CD4-positive, alpha-beta T cell treated with Interleukin-17A for 1 hour (primary cell): ENCODE measurements around the gene SLC1A2.

ENCODE experiments used
- DNase-seq: peaks from one replicate; pipeline ENCODE4 v3.0.0-alpha.2; 2020

The SLC1A2 gene

DNA sequence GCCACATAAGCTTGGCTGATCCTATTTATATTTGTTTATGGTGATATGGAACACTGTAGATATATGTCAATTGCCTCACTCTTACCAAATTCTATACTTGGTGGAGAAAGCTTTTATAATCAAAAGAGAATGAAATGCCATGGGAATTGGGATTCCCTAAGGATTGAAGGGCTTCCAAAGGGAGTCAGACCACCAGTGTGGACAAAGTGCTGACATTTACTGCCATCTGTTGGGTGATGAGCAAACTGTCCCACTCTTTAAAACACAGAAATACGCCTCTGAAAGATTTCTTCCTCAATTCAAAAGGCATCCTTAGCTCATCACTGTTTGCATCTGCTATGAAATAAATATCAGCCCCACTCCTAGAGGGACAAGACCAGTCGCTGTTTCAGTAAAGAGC, 7.1 kb downstream of the SLC1A2 start:
- no peak for DNase-seq

DNA sequence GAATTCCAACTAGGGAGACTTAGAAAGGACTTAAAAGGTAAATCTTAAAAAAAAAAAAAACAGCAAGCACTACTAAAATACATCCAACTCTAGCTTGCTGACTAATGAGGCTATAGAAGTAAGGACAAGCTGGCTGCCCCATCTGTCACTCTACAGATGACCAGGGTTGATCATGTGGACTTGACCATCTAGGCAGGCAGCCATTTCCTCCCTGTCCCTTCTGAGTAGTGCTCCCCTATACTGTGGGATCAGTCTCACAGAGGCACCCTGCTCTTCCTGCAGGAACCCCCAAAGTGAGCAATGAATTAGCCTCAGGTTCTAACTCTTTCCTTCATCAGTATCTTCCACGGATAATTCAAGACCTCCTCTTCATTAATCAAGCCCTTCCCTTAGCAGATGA, 12.3 kb downstream of the SLC1A2 start:
- DNase-seq, result no peak

DNA sequence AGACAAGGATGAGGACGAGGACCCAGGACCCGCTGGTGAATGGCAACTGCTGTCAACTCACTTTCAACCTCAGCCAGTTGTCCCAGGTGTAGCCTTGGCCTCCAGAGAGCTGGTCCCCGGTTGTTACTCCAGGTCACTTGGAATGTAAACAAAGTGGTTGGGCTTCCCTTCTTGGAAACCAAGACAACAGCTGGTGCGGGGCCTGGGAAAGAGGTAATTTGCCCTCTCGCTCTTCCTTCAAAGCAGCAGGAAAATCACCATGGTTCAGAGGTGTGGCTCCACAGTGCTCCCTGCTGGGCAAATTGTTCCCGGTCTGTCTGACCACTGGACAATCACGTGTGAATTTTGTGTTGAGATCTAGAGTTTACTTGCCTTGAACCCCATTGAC, 15.0 kb downstream of the SLC1A2 start:
- DNase-seq, result no peak

DNA sequence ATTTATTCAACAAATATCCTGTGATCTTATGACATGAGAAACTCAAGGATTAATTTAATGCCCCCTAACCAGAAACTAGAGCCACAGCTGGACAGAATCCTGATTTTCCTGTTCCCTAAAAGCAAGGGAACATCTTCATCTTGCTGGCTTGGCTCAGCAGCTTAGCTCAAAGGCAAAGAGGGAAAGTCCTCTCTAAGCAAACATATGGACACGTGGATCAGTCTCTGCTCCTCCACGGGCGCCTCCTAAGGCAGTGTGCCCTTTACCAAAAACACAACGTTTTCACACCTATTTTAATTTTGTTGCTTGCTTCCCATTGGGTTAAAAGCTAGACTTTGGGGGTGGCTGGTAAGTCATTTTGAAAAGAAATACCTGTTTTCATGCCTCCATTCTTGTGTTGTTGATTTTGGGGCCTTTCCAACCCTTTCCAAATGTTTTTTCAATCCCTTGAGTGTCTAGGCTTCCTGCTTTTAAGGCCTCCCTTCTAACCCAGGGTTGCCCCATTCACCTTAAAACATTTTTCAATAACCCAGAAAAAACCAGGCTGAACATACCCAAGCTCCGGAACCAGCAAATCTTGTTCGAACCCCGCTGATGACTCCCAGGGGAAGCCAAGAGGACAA, 15.5 kb downstream of the SLC1A2 start:
- DNase-seq, result no peak

DNA sequence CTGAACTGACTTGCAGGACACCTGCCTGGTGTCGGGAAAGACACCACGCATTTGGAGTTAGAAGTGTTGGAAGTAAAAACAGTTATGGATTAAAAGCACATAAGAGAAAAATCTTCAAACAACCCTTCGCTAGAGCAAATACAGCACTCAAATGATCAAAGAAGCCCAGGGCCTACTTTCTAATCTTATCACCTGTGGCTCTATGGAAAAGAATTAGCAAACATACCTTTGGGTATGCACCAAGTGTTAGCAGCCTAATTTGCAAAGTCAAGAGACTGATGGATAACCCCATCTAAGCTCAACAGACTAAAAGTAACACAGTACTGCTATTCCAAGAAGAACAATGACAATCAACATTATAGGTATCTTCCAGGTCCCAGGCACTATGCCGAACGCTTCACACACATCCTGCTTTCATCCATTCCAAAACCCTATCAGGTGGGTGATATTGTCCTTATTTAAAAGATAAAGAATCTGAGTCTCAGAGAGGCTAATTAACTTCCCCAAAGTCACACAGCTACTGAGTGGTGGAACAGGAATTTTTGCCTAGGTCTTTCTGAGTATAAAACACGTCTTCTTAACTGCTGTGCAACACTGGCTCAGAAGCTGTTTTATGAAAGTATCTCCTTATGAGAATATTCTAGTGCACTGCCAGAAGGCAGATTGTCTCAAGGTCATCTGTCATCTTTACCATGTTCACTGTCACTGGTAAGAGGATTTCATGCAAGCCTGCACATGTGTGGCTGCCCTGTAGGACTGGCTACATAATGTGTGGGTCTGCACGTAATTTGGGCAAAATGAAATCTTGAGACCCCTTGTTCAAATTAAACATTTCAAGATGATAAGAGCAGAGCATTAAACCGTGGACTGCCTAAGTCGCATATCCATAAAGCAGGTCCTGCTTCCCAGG, 16.4 kb downstream of the SLC1A2 start:
- no peak for DNase-seq

DNA sequence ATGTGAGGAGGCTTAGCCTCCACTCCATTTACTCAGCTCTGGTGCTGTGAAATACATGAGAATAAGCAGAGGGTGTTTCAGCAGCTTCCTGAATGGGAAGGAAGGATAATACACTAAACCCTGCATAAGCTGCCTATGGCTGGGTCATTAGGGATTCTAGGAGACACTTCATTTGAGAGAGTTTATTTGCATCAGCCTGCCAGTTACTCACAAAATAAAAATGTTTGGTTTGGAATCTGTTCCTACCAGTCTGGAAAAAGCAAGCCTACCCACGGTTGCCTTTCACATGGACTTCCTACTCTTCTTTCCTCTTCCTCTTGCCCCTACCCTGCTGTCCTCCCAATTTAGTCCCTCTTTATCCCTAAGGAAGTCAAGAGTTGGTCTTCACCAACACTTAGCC, 20.5 kb downstream of the SLC1A2 start:
- no peak for DNase-seq

DNA sequence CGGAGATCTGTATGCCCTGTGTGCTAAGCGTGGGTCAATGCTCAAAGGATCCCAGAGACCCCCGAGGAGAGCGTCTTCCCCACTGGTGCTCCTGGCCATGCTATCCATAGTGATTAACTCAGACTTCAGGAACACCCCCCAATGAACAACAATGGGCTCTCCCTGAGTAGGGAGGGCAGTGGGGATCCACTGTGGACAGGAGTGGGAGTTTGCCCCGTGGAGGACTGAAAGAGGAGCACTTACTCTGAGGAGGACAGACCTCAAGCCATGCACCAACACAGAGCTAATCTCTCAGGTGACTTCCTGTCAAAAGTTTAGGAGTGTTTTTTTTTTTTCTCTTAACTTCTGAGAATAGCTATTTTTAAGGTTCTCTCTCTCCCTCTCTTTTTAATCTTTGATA, 24.4 kb downstream of the SLC1A2 start:
- DNase-seq, result no peak

DNA sequence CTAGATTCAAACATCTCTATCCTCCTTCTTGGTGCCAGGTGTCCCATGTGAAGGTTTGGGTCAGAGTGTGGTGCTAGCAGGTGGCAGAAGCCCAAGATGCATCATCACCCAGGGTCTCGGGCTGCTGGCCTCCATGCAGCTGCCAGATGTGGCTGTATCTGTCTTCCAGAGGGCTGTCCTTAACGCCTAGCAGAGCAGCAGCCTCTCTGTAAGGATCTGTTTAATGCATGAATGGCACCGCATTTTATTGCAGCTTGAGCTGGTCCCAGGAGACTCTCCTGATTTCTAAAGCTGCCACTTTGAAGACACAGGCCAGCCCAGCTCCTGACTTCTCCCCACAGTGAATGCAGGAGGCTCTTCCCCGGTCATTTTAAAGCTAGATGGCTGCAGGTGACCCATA, 26.3 kb downstream of the SLC1A2 start:
- DNase-seq, result no peak

DNA sequence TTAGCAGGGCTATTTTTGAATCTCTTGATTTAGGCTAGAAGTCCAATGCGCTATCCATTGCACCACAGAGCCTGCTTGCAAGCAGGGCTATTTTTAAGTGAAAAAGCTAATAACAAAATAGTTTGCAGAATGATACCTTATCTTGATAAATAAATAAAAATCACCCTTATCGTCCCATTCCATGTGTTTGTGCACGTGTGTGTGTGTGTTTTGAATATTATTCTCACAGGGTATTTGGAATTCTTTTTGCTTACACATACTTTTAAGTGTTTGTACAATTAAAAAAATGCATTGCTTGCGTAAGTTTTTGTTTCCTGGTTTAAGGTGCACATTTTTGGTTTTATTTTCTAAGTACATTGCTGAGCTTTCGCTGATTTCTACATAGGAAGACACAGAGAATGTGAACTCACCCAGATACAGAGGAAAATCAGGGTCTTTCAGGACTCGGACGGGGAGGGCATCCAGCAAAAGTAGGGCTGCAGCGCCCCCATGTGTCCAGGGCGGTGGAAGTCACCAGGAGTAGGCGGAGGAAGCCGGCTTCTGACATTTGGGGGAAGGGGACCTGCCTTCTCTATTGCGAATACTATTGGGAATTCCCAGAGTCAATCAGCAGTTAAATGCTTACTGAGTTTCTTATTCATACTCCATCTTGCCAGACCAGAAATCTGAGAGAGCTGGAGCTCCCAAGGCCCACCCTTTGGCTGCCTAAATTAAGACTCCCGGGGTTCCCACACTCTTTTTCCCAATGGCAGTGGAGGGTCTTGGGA, 27.3 kb downstream of the SLC1A2 start:
- peak; percentile 81 for DNase-seq

DNA sequence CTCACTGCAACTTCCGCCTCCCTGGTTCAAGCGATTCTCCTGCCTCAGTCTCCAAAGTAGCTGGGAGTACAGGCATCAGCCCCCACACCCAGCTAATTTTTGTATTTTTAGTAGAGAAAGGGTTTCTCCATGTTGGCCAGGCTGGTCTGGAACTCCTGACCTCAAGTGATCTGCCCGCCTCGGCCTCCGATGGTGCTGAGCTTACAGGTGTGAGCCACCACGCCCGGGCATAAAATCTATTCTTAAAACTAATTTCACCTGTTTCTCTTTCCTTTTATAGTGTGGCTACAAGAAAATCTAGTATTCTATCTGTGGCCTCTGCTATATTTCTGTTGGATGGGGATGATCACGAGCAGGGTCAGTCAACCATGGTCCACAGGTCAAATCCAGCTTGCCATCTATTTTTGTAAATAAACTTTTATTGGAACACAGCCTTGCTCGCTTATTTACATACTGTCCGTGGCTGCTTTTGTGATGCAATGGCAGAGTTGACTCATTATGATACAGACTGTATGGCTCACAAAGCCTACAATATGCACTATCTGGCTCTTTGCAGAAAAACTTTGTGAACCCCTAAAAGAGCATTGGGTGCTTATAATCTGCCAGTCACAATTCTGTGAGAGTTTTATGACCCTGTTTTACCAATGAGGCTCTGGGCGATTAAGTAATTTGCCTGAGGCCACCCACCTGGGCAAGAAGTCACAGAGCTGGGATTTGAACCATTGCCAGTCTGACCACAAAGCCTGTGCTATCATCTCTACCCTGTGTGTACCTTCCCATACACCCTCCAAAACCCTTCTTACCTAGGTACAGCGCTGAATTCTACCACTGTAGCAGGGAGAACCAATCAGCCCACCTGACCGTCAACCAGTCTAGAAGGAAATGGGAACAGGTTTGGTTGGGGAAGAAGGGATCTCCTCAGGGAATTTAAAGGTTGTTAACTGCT, 28.3 kb downstream of the SLC1A2 start:
- DNase-seq, result no peak

DNA sequence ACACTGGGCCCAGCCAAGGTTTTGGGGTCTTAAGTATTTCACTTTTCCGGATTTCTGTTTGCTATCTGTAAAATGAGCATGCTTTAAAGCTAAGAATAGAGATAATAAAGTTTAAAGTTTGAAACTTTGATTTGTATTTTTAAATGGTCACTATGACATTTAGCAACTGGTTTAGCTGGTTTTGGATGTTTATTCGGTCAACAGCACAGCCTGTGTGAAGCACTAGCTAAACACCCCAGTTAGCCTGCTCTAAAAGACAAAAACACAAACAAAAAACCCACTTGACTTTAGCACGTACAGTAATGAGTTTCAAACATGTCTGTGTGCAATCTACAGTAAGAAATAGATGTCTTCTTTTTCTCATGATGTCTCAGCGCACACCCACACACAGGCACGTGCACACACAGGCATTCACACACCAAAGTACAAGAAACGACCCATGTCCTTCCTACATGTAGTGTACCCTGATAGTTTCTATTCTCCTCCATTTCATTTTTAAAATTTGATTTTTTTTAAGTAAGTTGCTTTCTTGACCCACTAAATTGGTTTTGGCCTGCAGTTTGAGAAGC, 29.4 kb downstream of the SLC1A2 start:
- DNase-seq, result no peak

DNA sequence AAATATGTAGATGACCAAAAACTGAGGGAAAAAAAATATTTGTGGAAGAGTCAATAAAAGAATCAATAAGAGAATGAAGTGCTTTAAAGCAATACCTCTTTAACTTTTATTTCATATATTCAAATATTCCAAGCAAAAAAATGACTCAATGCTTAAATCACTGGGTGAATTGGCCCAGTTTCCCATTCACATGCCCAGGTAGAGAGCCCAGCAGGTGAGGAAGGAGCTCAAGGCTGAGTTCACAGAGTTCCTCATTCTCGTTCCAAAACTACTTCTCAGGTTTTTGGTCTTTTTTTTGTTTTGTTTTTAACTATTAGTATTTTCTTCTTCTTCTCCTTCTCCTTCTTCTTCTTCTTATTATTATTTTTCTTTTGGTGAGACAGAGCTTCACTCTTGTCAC, 30.2 kb downstream of the SLC1A2 start:
- DNase-seq, result no peak

DNA sequence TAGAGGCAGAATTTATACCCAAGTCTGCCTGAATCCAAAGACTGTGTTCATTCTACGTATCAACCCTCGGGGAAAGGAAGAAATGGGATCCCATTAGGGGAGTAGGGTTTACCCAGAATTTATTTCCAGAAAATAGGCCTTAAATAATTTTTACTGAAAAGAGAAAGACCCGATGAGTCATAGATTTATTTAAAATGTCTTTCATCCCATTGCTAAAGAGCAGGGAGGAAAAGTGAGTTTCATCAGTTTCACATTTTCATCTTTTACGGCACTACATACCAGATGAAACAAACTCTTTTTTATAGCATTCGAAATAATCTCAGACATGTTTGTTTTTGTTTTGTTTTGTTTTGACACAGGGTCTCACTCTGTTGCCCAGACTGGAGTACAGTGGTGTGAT, 31.3 kb downstream of the SLC1A2 start:
- DNase-seq, result no peak

DNA sequence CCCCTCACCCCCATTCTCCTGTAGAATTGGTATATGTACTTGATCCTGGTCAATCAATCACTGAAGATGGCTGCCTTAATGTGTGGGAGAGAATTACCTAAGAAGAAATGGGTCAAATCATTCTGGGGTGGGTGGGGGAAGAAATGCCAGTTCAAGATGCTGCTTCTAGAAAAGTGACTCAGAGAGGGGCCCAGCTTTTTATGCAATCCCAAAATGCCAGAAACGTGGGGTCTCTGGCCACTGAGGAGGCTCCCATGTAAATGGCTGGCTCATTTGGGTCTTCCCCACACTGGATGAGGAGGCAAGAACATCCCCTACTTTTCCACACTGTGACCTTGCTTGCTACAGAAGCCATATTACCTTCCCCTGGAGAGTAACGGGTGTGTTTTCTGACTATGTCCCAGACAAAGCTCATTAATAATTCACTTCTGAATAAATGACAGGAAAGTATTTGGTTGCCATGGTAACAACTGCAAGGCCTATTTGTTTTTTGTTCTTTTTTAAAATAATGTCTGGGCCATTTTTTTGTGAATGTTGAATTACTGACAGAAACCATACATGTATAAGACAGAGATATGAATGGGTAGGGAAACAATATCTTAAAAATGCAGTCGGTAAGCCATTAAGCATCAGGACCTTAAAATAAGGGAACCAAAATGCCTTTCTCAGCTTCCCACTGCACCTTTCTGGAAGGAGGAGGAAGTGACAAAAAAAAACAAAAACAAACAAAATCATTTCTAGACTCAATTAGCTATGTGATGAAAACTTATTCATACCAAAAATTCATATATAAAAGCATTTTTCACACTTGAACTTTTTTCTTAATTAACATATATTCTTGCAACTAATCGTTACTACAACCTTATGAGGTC, 32.0 kb downstream of the SLC1A2 start:
- peak; percentile 31 for DNase-seq

DNA sequence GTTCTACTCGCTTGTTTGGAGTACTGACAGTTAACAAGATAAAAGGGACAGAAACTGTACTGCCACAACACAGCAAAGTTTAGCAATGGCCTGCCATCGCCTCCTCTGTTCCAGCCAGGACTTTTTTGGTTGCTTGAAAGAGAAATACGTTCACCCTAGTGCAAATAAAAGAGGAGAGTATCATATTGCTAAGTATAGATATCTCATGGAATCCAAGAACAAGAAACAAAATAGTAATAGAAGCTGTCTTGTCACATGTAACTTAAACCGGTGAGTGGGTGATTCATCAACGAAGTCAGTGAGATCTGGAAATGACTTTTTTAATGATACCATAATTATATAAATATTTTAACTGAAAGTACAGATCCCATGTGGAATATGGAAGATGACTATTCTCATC, 35.4 kb downstream of the SLC1A2 start:
- DNase-seq, result no peak

DNA sequence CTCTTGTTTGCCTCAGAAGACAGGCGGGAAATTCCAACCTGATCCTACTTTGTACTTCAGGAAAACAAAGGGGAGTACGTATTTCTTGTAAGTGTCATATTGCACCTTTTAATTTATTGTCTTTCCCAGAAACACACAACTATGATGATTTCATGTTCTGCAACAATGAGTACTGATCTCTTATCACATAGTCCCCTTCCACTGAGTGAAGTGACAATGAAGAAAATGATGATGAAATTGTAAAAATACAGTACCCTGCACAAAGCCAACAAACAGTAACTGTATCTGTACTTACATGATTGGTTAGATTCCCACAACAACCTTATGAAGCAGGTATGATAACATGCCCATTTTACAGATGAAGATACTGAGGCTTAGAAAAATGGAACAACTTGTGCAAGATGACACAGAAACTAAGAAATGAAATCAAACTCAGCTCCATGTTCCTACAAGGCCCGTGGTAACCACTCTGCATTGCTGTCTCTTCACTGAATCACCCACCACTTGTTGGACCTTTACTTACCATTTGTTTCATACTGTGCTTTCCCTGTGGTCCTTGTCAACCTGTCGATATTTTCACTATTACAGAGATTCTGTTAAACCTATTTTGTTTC, 37.5 kb downstream of the SLC1A2 start:
- DNase-seq, result no peak

DNA sequence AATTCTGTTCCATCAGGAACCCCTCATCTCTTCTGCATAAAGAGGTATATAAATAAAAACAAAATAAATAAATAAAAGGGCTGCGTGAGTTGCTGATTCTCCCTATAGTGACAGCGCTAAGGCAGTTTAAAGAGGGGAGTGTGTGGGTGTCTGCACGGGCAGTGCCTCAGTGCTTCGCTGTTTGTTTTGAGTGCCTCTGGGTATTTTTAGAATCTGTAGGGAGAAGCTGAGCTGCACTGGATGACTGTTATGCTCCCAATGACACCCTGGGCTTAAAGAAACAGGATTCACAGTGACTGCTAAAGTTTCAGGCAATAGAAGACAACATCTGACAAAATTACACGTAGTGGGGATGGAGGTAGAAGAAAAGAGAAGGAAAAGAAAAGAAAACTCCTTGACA, 38.8 kb downstream of the SLC1A2 start:
- DNase-seq, result no peak

DNA sequence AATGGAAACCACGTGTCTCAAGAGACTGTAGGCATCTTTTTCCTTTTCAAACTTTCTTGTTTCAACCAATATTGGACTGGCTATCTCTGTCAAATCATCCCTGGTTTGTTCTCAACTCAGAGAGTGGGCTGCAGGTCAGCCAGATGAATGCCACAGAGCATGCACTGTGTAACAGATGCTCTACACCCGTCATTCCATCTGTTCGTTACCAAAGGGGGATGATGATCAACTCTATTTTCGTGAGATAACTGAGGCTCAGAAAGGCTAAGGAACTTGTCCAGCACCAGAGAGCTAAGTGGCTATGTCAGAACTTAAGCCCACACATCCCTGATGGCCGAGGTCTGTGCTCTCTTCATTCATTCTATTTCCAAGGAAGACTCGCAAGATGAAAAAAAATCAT, 42.1 kb downstream of the SLC1A2 start:
- DNase-seq, result no peak

DNA sequence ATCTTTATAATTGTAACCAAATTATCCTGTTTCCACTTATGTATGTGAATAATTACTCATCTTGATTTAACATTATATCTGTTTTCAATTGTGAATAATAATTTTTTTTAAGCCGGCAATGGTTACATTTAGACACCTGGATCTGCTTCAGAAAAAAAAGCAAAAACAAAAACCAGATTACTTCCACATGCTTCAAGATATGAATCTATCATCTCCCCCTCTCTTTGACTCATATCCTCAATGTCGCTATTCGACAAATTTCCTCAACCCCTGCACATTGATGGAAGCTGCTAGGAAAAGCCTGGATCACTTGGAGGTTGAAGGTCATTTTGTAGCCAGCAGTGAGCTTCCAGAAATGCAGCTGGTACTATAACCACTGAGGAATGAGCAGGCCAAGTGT, 42.7 kb downstream of the SLC1A2 start:
- no peak for DNase-seq

DNA sequence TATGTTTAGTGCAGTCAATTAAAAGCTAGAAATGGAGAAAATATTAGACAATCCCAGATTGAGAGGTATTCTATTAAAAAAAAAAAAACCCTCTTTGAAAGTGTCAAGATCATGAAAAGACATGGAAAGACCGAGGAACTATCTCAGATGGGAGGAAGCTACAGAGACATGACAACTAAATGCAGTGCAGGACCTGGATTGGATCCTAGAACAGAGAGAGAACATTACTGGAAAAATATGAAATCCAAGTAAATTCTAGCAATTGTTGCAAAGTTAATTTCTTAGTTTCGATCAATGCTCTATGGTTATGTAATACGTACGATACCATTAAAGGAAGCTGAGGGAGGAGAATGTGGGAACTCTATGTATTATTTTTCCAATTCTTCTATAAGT, 43.2 kb downstream of the SLC1A2 start:
- no peak for DNase-seq
